Parathyroid adenoma (tissue), 2 donors: ENCODE data around the gene BEGAIN.

ENCODE experiments used
- H2AFZ ChIP-seq: fragments of 300-600 bp; sonication (generic); one replicate; pipeline ENCODE4 v1.7.0; 2017; ENCODE audit warnings: antibody characterized with exemption, mild to moderate bottlenecking
- H3K27ac ChIP-seq: fragments of 300-600 bp; sonication (generic); one replicate; pipeline ENCODE4 v1.7.0; 2017
- H3K27me3 ChIP-seq: fragments of 300-600 bp; sonication (generic); one replicate; pipeline ENCODE4 v1.7.0; 2017; ENCODE audit warnings: low read length; ENCODE audit not compliant: control insufficient read depth, insufficient read depth
- H3K36me3 ChIP-seq: fragments of 300-600 bp; sonication (generic); one replicate; pipeline ENCODE4 v1.7.0; 2017; ENCODE audit warnings: low read length; ENCODE audit not compliant: control insufficient read depth, insufficient read depth
- H3K4me1 ChIP-seq: fragments of 300-600 bp; sonication (generic); one replicate; pipeline ENCODE4 v1.7.0; 2017; ENCODE audit warnings: control low read depth
- H3K4me2 ChIP-seq: fragments of 300-600 bp; sonication (generic); one replicate; pipeline ENCODE4 v1.7.0; 2017; ENCODE audit warnings: low read length
- H3K4me3 ChIP-seq: fragments of 300-600 bp; sonication (generic); one replicate; pipeline ENCODE4 v1.7.0; 2017; ENCODE audit warnings: low read depth, low read length
- H3K79me2 ChIP-seq: fragments of 300-600 bp; sonication (generic); one replicate; pipeline ENCODE4 v1.7.0; 2017; ENCODE audit warnings: control low read depth
- H3K9ac ChIP-seq: fragments of 300-600 bp; sonication (generic); one replicate; pipeline ENCODE4 v1.7.0; 2017; ENCODE audit warnings: mild to moderate bottlenecking
- H3K9me3 ChIP-seq: fragments of 300-600 bp; sonication (generic); one replicate; pipeline ENCODE4 v1.7.0; 2017; ENCODE audit warnings: low read length; ENCODE audit not compliant: control insufficient read depth
- TF ChIP-seq, protein P1 (sequence below): fragments of 300-600 bp; sonication (generic); IDR thresholded peaks from one replicate; pipeline ENCODE4 v1.7.0; 2017; ENCODE audit warnings: antibody characterized with exemption, mild to moderate bottlenecking
- donor health status: primary hyperparathyroidism.

Gene BEGAIN

GRCh38 chr14:100611811-100612480 lies 24.7 kb upstream of the BEGAIN start:
- no peak overlapping the region for H3K4me2 ChIP-seq
- TF ChIP-seq, protein P1, sequence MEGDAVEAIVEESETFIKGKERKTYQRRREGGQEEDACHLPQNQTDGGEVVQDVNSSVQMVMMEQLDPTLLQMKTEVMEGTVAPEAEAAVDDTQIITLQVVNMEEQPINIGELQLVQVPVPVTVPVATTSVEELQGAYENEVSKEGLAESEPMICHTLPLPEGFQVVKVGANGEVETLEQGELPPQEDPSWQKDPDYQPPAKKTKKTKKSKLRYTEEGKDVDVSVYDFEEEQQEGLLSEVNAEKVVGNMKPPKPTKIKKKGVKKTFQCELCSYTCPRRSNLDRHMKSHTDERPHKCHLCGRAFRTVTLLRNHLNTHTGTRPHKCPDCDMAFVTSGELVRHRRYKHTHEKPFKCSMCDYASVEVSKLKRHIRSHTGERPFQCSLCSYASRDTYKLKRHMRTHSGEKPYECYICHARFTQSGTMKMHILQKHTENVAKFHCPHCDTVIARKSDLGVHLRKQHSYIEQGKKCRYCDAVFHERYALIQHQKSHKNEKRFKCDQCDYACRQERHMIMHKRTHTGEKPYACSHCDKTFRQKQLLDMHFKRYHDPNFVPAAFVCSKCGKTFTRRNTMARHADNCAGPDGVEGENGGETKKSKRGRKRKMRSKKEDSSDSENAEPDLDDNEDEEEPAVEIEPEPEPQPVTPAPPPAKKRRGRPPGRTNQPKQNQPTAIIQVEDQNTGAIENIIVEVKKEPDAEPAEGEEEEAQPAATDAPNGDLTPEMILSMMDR = no peak
- no peaks in the 10 kb centered on the region for H3K79me2 ChIP-seq
- no peak overlapping the region for H3K4me3 ChIP-seq
- no peaks in the 10 kb centered on the region for H3K4me1 ChIP-seq
- H3K27me3 ChIP-seq = no peaks in the 10 kb centered on the region
- no peaks in the 10 kb centered on the region for H3K9me3 ChIP-seq
- H3K27ac ChIP-seq = no peak overlapping the region
- no peaks in the 10 kb centered on the region for H3K36me3 ChIP-seq
- no peak overlapping the region for H2AFZ ChIP-seq
- no peak overlapping the region for H3K9ac ChIP-seq

GRCh38 chr14:100610511-100611217 lies 23.4 kb upstream of the BEGAIN start:
- Histone ChIP-seq H3K9ac (no peak overlapping the region), H3K79me2 (no peaks in the 10 kb centered on the region), H3K27ac (no peak overlapping the region), H3K9me3 (no peaks in the 10 kb centered on the region), H3K27me3 (no peaks in the 10 kb centered on the region), H3K36me3 (no peaks in the 10 kb centered on the region), H3K4me1 (no peaks in the 10 kb centered on the region), H2AFZ (no peak overlapping the region), H3K4me2 (no peak overlapping the region), H3K4me3 (no peak overlapping the region)
- TF ChIP-seq, protein P1 = no peak

GRCh38 chr14:100609941-100610391 lies 22.7 kb upstream of the BEGAIN start:
- no peaks in the 10 kb centered on the region for H3K4me1 ChIP-seq
- no peaks in the 10 kb centered on the region for H3K36me3 ChIP-seq

GRCh38 chr14:100609331-100609870 lies 22.2 kb upstream of the BEGAIN start:
- no peaks in the 10 kb centered on the region for H3K4me1 ChIP-seq
- no peak overlapping the region for H2AFZ ChIP-seq
- no peaks in the 10 kb centered on the region for H3K36me3 ChIP-seq
- no peaks in the 10 kb centered on the region for H3K9me3 ChIP-seq
- TF ChIP-seq, protein P1 = no peak
- H3K27me3 ChIP-seq = no peaks in the 10 kb centered on the region
- H3K4me2 ChIP-seq = no peak overlapping the region
- H3K4me3 ChIP-seq = no peak overlapping the region
- no peak overlapping the region for H3K9ac ChIP-seq
- no peak overlapping the region for H3K27ac ChIP-seq
- H3K79me2 ChIP-seq = no peaks in the 10 kb centered on the region

More at GRCh38 chr14:100609941-100610391, 22.7 kb upstream of the BEGAIN start:
- Histone ChIP-seq H3K27me3 (no peaks in the 10 kb centered on the region), H3K9me3 (no peaks in the 10 kb centered on the region), H3K4me3 (no peak overlapping the region), H3K9ac (no peak overlapping the region), H3K4me2 (no peak overlapping the region), H2AFZ (no peak overlapping the region), H3K27ac (no peak overlapping the region), H3K79me2 (no peaks in the 10 kb centered on the region)
- TF ChIP-seq, protein P1 = no peak
